Heart right ventricle (tissue), 16 donors: Measurements from ENCODE around the gene SPOCK2. TPM values are rescaled to one million over a fixed set of nuclear protein-coding genes. Genes with fewer than 3 reads are reported as not detected.

Source experiments
- ATAC-seq, 8 donors: fragments of 200-7000 bp; cut with Tn5 transposase; one replicate each; pipeline ENCODE4 v1.9.1; 2020; ENCODE audit warnings: mild to moderate bottlenecking in 8 of 8, moderate library complexity in 8 of 8, moderate number of reproducible peaks in 1 of 8
- DNase-seq, 2 donors: peaks; one replicate each; pipeline ENCODE4 v3.0.0-alpha.2; 2020
- H3K27ac ChIP-seq, 10 donors: fragments of 200-600 bp; sonication (generic) in 2 of 10; one replicate each; pipeline versions ENCODE4 v1.5.0 to v1.8.0; 2020 to 2022; ENCODE audit warnings: mild to moderate bottlenecking in 3 of 10
- H3K27me3 ChIP-seq, 7 donors: fragments of 200-600 bp; one replicate each; pipeline ENCODE4 v1.8.0; 2021 to 2022; ENCODE audit warnings: mild to moderate bottlenecking in 2 of 7
- H3K36me3 ChIP-seq, 9 donors: fragments of 200-600 bp; sonication (generic) in 1 of 9; one replicate each; pipeline versions ENCODE4 v1.5.0 to v1.8.0; 2020 to 2022; ENCODE audit warnings: mild to moderate bottlenecking in 2 of 9
- H3K4me1 ChIP-seq, 9 donors: fragments of 200-600 bp; sonication (generic) in 1 of 9; one replicate each; pipeline versions ENCODE4 v1.5.0 to v1.8.0; 2020 to 2022; ENCODE audit warnings: mild to moderate bottlenecking in 4 of 9
- H3K4me3 ChIP-seq, 10 donors: fragments of 200-600 bp; sonication (generic) in 2 of 10; one replicate each; pipeline versions ENCODE4 v1.5.0 to v1.8.0; 2020 to 2022; ENCODE audit warnings: mild to moderate bottlenecking in 7 of 10, moderate library complexity in 2 of 10
- H3K9me3 ChIP-seq, 11 donors: fragments of 200-600 bp in 10 of 11; sonication (generic) in 2 of 11; one replicate each; pipeline versions ENCODE4 v1.5.0 to v1.8.0; 2013 to 2022; ENCODE audit warnings: mild to moderate bottlenecking in 2 of 11, control low read depth in 1 of 11, moderate library complexity in 1 of 11
- WGBS, 2 donors: extraction: QIAGEN DNeasy Blood & Tissue Kit; methylation state at CpG; one replicate each; pipeline ENCODE4 v1.1.7; 2013; ENCODE audit warnings: inconsistent platforms in 1 of 2; 5-methylcytosine and 5-hydroxymethylcytosine counted together
- intact Hi-C, 10 donors: fragments of 100-400 bp; cut with DNase I; formaldehyde crosslinking; loops; one replicate each; pipeline versions ENCODE4 v1.11.1 to v1.14.2; 2022
- polyA plus RNA-seq, 2 donors: library from polyadenylated mRNA; stranded (reverse); fragments of 200-250 nt; gene quantifications; one replicate each; pipeline ENCODE4 v1.2.3, GENCODE V29; 2013
- total RNA-seq, 10 donors: library from RNA; stranded (reverse); fragmentation: NEBNext Ultra II Directional in 3 of 10; extraction: Animal tissue kit (Norgen Biotek cat#: 25700) in 3 of 10; gene quantifications; one replicate each; pipeline versions ENCODE4 v1.2.1 to v1.2.4, GENCODE V29; 2021 to 2023
- TF ChIP-seq, protein P1 (sequence below), 9 donors: fragments of 200-600 bp; sonication (generic) in 2 of 9; IDR thresholded peaks; one replicate each; pipeline versions ENCODE4 v1.5.0 to v1.8.0; 2021 to 2022; ENCODE audit warnings: antibody characterized with exemption in 9 of 9, mild to moderate bottlenecking in 5 of 9, moderate library complexity in 1 of 9
- donor health status: Arrhythmogenic right ventricular cardiomyopathy.
- donor health status: ischemic (EF 13 %, LVEDD 7.1; RV severe dilation, severe dysfunction).
- donor health status: healthy with polysubstance abuse.
- donor health status: DM: no; HTN: yes; CAD: no.
- donor health status: DM: no; HTN: no; CAD: no.
- donor health status: ischemic (EF 25% LVEDD 6.9; RV normal size, moderate dysfunction).
- donor health status: ischemic (EF 25% LVEDD 5.7; RV mildly dilated, moderate dysfunction).
- donor health status: healthy.
- donor health status: DM: yes; HTN: yes; CAD: no.
- donor health status: Ischemic cardiomyopathy.
- donor health status: ischemic (EF 35%, LVEDD 5.7; RV mildly dilated, moderate dysfunction).
- donor health status: nonischemic (EF 11% LVEDD 7.7; RV severe dilation, severe dysfunction).
- donor health status: DM: yes; HTN: yes; CAD: no.
- donor health status: PGD.
- donor health status: ischemic (EF 29% LVEDD 5.4; RV normal size, mild dysfunction).
- donor health status: nonischemic (EF 23%, LVEDD 6.1; RV moderate dilation, normal function).

Gene SPOCK2
- total and polyA plus RNA-seq, 12 donors = 3.5 to 13.4 (median 6.9) TPM

DNA sequence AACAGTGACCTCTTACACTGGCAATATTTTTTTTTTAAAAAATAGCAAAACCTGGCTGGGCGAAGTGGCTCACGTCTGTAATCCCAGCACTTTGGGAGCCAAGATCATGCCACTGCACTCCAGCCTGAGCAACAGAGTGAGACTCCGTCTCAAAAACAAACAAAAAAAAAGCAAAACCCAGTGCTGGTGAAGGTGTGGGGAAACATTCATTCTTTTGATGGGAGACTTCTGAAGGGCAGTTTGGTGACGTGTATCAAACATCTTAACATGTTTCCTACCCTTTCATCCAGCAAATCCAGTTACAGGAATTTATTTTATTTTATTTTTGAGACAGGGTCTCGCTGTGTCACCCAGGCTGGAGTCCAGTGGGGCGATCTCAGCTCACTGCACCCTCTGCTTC, 66.1 kb downstream of the SPOCK2 start:
- intact Hi-C loops = no loop called here
- Histone ChIP-seq H3K27me3 (no peaks in the 10 kb centered on the region), H3K9me3 (no peaks in the 10 kb centered on the region), H3K27ac (no peak overlapping the region), H3K36me3 (no peaks in the 10 kb centered on the region), H3K4me3 (no peak overlapping the region), H3K4me1 (peaks cover 5 to 27% (median 11%) of the 10 kb centered on the region in 9 donors)
- ATAC-seq = no peak
- 89 to 94% methylated on average over 6 of the region's 6 CpGs for WGBS, 2 donors
- TF ChIP-seq, protein P1, sequence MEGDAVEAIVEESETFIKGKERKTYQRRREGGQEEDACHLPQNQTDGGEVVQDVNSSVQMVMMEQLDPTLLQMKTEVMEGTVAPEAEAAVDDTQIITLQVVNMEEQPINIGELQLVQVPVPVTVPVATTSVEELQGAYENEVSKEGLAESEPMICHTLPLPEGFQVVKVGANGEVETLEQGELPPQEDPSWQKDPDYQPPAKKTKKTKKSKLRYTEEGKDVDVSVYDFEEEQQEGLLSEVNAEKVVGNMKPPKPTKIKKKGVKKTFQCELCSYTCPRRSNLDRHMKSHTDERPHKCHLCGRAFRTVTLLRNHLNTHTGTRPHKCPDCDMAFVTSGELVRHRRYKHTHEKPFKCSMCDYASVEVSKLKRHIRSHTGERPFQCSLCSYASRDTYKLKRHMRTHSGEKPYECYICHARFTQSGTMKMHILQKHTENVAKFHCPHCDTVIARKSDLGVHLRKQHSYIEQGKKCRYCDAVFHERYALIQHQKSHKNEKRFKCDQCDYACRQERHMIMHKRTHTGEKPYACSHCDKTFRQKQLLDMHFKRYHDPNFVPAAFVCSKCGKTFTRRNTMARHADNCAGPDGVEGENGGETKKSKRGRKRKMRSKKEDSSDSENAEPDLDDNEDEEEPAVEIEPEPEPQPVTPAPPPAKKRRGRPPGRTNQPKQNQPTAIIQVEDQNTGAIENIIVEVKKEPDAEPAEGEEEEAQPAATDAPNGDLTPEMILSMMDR (IDR thresholded peaks at IDR 0.05) = no peak
- no peak for DNase-seq

DNA sequence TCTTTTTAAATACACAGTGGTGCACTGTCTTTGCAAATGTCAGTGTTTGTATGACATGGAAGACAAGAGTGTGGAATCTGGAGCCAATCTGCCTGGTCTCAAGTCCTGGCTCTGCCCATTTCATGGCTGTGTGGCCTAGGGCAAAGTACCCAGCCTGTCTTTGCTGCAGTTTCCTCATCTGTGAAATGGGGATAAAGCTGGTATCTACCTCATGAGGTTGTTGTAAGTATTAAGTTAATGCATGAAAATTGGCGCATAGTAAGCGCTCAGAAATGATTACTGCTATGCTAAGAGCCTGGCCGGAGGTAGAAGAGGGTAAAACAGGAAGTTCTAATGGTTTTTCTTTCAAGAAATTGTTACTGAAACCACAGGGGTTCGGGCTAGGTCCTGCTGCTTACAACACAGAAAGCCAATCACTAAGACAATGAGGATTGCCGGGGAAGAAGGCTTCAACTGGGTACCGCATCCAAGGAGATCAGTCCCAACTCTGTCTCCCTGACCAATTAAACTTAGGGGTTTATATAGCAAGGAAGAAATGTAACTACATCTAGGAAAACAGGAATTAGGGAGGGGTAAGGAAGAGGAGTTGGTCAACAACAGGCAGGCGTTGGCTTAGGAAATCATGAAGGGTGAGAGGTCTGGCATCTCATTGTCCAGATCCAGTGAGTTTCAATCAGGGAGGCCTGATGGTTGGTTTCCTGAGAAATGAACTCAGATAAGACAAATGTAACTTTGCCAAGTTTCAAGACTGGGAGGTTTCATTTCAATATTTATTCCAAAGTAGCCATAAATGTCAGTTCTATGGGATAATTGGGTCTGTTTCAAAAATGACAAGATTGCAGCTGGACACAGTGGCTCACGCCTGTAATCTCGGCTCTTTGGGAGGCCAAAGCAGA, 67.2 kb downstream of the SPOCK2 start:
- H3K9me3 ChIP-seq = no peaks in the 10 kb centered on the region
- no peak for ATAC-seq
- no peak overlapping the region for H3K27ac ChIP-seq
- H3K27me3 ChIP-seq = no peaks in the 10 kb centered on the region
- no peak overlapping the region for H3K4me3 ChIP-seq
- DNase-seq = no peak
- H3K4me1 ChIP-seq = peaks cover 14 to 38% (median 22%) of the 10 kb centered on the region in 9 donors
- intact Hi-C loops = no loop called here
- TF ChIP-seq, protein P1 (IDR thresholded peaks at IDR 0.05) = no peak
- no peaks in the 10 kb centered on the region for H3K36me3 ChIP-seq
- WGBS, 2 donors = 63 to 74% methylated on average over 9 of the region's 9 CpGs

DNA sequence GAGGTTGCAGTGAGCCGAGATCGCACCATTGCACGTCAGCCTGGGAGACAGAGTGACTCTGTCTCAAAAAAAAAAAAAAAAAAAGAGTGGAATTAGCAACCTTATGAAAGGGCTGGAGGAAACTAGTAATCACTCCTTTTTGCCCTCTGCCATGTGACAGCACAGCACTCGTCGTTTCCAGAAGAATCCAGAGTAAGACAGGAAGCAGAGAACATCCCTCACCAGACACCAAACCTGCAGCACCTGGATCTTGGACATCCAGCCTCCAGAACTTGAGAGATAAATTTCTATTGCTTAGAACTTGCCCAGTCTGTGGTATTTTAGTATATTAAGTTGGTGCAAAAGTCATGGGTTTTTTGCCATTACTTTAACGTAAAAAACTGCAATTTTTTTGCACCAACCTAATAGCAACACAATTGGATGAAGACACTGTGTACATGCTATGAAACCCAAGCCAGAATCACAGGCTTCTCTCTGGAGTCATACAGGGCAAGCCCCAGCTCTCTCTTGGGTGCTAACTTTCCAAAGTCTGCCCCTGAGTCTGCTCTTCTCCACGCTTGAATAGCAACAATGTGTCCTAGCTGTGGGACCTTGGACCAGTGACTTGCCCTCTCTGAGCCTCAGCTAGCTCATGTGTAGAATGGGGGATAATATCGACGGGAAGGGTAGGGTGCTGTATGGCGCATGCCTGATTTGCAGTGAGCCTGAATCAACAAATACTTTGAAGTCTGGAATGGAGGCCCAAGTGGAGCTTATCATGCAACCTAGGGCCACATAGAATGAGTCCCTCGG, 69.1 kb downstream of the SPOCK2 start:
- DNase-seq (no peak), ATAC-seq (no peak)
- no peaks in the 10 kb centered on the region for H3K9me3 ChIP-seq
- no peak overlapping the region for H3K27ac ChIP-seq
- intact Hi-C loops = loop anchor here in 1 of 10 donors (5.0 kb wide), 1 partner anchor 42 kb away; no protein-coding TSS in a partner anchor
- WGBS, 2 donors = 92 to 96% methylated on average over 11 of the region's 11 CpGs
- H3K36me3 ChIP-seq = no peaks in the 10 kb centered on the region
- H3K4me3 ChIP-seq = no peak overlapping the region
- H3K4me1 ChIP-seq = peaks cover 23 to 55% (median 36%) of the 10 kb centered on the region in 9 donors
- TF ChIP-seq, protein P1 (IDR thresholded peaks at IDR 0.05) = no peak
- no peaks in the 10 kb centered on the region for H3K27me3 ChIP-seq

DNA sequence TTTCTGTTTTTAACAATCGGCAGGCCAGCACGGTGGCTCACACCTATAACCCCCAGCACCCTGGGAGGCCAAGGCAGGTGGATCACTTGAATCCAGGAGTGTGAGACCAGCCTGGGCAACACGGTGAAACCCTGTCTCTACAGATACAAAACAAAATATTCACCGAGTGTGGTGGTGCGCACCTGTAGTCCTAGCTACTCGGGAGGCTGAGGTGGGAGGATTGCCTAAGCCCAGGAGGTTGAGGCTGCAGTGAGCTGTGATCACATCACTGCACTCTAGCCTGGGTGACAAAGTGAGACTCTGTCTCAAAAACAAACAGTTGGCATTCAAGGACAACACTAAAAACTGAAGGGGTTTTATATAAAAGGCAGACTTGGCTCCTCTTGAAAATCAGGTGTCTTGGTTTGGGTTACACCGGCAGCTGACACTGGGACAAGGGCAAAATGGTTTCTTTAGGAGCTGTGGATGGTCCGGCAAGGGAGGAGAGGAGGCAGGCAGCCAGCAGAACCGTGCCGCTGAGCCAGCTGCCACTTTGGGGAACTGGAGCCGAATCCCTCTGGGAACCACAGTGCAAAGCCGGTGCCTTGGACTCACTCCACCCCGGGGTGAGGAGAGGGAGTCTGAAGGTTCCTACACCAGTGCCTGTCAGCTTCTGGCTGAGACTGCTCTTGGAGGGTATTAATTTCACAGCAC, 71.6 kb downstream of the SPOCK2 start:
- H3K36me3 ChIP-seq = peaks cover 0 to 5% (median 0%) of the 10 kb centered on the region in 9 donors
- intact Hi-C loops = loop anchor here in 1 of 10 donors (5.0 kb wide), 1 partner anchor 39 kb away; no protein-coding TSS in a partner anchor
- no peaks in the 10 kb centered on the region for H3K27me3 ChIP-seq
- TF ChIP-seq, protein P1 (IDR thresholded peaks at IDR 0.05) = no peak
- H3K4me1 ChIP-seq = peaks cover 31 to 76% (median 49%) of the 10 kb centered on the region in 9 donors
- 57 to 64% methylated on average over 13 of the region's 13 CpGs for WGBS, 2 donors
- H3K4me3 ChIP-seq = no peak overlapping the region
- no peaks in the 10 kb centered on the region for H3K9me3 ChIP-seq
- ATAC-seq (peak; percentile 28 to 58 (median 53)), DNase-seq (peak; percentile 31 to 74)
- H3K27ac ChIP-seq = peak overlapping the region; percentile 56 to 84 (median 78)
